RCC 7860 (cell line): ENCODE data around the gene CDC123.
A peak's percentile ranks its signal among the peaks of the same experiment; 100 is the strongest.
"Not testable (repeated sequence)": the region's sequence is repeated elsewhere in the genome, so short reads cannot be mapped to it uniquely, and the experiment has no call there.

Source experiments
- DNase-seq: peaks from one replicate; pipeline ENCODE4 v3.0.0-alpha.2; 2015; ENCODE audit warnings: low spot score
- FAIRE-seq: peaks from 2 replicates; lab custom pipeline; 2012; peaks lifted over from hg19 to GRCh38; lab: Jason Lieb, UNC

CDC123 gene

GRCh38 chr10:12195603-12196506, at the start of gene CDC123, which contains the start of gene NUDT5:
CDC123 (plus strand) TSS chr10:12196188; CDS start chr10:12196246, 58 bp downstream.
NUDT5 (minus strand) TSS chr10:12195891; CDS start chr10:12186291, 9,600 bp downstream.
- FAIRE-seq = no peak

GRCh38 chr10:12150163-12150562, 45.8 kb upstream of the CDC123 start:
- no peak for DNase-seq
- no peak for FAIRE-seq

More at GRCh38 chr10:12195603-12196506, at the start of gene CDC123, which contains the start of gene NUDT5:
- DNase-seq = peak; percentile 73

GRCh38 chr10:12154516-12154915, 41.5 kb upstream of the CDC123 start:
- no peak for DNase-seq
- FAIRE-seq = no peak

- DNase-seq = no peak
Observed at GRCh38 chr10:12156367-12157123, 39.4 kb upstream of the CDC123 start.

GRCh38 chr10:12158111-12158510, 37.9 kb upstream of the CDC123 start:
- no peak for FAIRE-seq
- no peak for DNase-seq

More at GRCh38 chr10:12156367-12157123, 39.4 kb upstream of the CDC123 start:
- FAIRE-seq = no peak

- no peak for FAIRE-seq
- DNase-seq = no peak
Observed at GRCh38 chr10:12160664-12161063, 35.3 kb upstream of the CDC123 start.

- DNase-seq = no peak
- no peak for FAIRE-seq
Observed at GRCh38 chr10:12162927-12163326, 33.1 kb upstream of the CDC123 start.

GRCh38 chr10:12164085-12164484, 31.9 kb upstream of the CDC123 start:
- FAIRE-seq = no peak
- no peak for DNase-seq

- no peak for DNase-seq
- FAIRE-seq = no peak
Observed at GRCh38 chr10:12165036-12165435, 31.0 kb upstream of the CDC123 start.

GRCh38 chr10:12165999-12166775, 29.8 kb upstream of the CDC123 start:
- FAIRE-seq = no peak
- DNase-seq = no peak

GRCh38 chr10:12171512-12171911, 24.5 kb upstream of the CDC123 start:
- FAIRE-seq, DNase-seq: not testable (repeated sequence)

- DNase-seq (peak; percentile 66), FAIRE-seq (peak; percentile 48)
Observed at GRCh38 chr10:12177642-12178041, 18.3 kb upstream of the CDC123 start.

GRCh38 chr10:12179606-12180170, 16.3 kb upstream of the CDC123 start:
- no peak for DNase-seq
- no peak for FAIRE-seq

- FAIRE-seq = no peak
Observed at GRCh38 chr10:12180221-12180974, 15.6 kb upstream of the CDC123 start.

GRCh38 chr10:12181065-12181775, 14.8 kb upstream of the CDC123 start:
- no peak for FAIRE-seq

More at GRCh38 chr10:12180221-12180974, 15.6 kb upstream of the CDC123 start:
- no peak for DNase-seq

GRCh38 chr10:12184165-12184564, 11.8 kb upstream of the CDC123 start:
- FAIRE-seq (no peak), DNase-seq (no peak)

More at GRCh38 chr10:12181065-12181775, 14.8 kb upstream of the CDC123 start:
- no peak for DNase-seq

- DNase-seq (no peak), FAIRE-seq (no peak)
Observed at GRCh38 chr10:12186323-12186722, 9.7 kb upstream of the CDC123 start.

- no peak for FAIRE-seq
- no peak for DNase-seq
Observed at GRCh38 chr10:12187321-12187905, 8.6 kb upstream of the CDC123 start.

- DNase-seq (no peak), FAIRE-seq (no peak)
Observed at GRCh38 chr10:12188656-12189055, 7.3 kb upstream of the CDC123 start.
